Natural killer cell (primary cell): ENCODE results near the gene SNAPC3. TPM values are rescaled to one million over a fixed set of nuclear protein-coding genes. Genes with fewer than 3 reads are reported as not detected.
A peak's percentile ranks its signal among the peaks of the same experiment; 100 is the strongest.

Source experiments
- ATAC-seq, 3 donors: fragments of 150-1000 bp in 2 of 3; fragments of 200-7000 bp in 1 of 3; cut with Tn5 transposase; 1 replicate in 1 of 3; 2 replicates in 2 of 3; pipeline ENCODE4 v1.10.0; 2021; ENCODE audit warnings: mild to moderate bottlenecking in 2 of 3, moderate library complexity in 2 of 3
- DNase-seq, 2 donors: peaks; one replicate each; pipeline versions ENCODE4 v3.0.0 to v3.0.0-alpha.2; 2013 to 2021; ENCODE audit warnings: mixed read lengths in 1 of 2
- H3K27ac ChIP-seq: one replicate; pipeline ENCODE4 v1.5.1; 2013; ENCODE audit warnings: mild to moderate bottlenecking, low read length
- H3K27me3 ChIP-seq: one replicate; pipeline ENCODE4 v1.6.1; 2013; ENCODE audit warnings: low read length; ENCODE audit not compliant: control insufficient read depth, insufficient read depth
- H3K36me3 ChIP-seq: one replicate; pipeline ENCODE4 v1.6.1; 2013; ENCODE audit warnings: low read length; ENCODE audit not compliant: control insufficient read depth, insufficient read depth
- H3K4me1 ChIP-seq: one replicate; pipeline ENCODE4 v1.6.1; 2013; ENCODE audit warnings: low read length; ENCODE audit not compliant: control insufficient read depth, insufficient read depth
- H3K4me3 ChIP-seq: one replicate; pipeline ENCODE4 v1.5.1; 2013; ENCODE audit warnings: low read length
- H3K9me3 ChIP-seq: one replicate; pipeline ENCODE4 v1.6.1; 2013; ENCODE audit warnings: low read length; ENCODE audit not compliant: control insufficient read depth, insufficient read depth
- H3K27ac Mint-ChIP-seq, 2 donors: one replicate each; pipeline ENCODE4 v1.8.0; 2022; ENCODE audit warnings: mild to moderate bottlenecking in 2 of 2, mixed read lengths in 2 of 2, moderate library complexity in 1 of 2
- H3K27me3 Mint-ChIP-seq, 2 donors: one replicate each; pipeline ENCODE4 v1.8.0; 2022; ENCODE audit warnings: low read depth in 2 of 2, mixed read lengths in 2 of 2
- H3K36me3 Mint-ChIP-seq: one replicate; pipeline ENCODE4 v1.8.0; 2022; ENCODE audit warnings: mixed read lengths
- H3K4me1 Mint-ChIP-seq, 2 donors: one replicate each; pipeline ENCODE4 v1.8.0; 2022; ENCODE audit warnings: mixed read lengths in 2 of 2
- H3K4me3 Mint-ChIP-seq: one replicate; pipeline ENCODE4 v1.8.0; 2022; ENCODE audit warnings: mild to moderate bottlenecking, moderate library complexity, mixed read lengths
- H3K9me3 Mint-ChIP-seq, 2 donors: one replicate each; pipeline ENCODE4 v1.8.0; 2022; ENCODE audit warnings: mixed read lengths in 2 of 2
- CTCF ChIP-seq: fragments of 200-600 bp; IDR thresholded peaks from one replicate; pipeline ENCODE4 v1.8.0; 2022; ENCODE audit warnings: antibody characterized with exemption
- WGBS: methylation state at CpG from one replicate; pipeline ENCODE4 v1.1.7; 2013; ENCODE audit warnings: missing lambda C conversion rate; ENCODE audit not compliant: insufficient coverage; 5-methylcytosine and 5-hydroxymethylcytosine counted together
- intact Hi-C: fragments of 100-400 bp; cut with micrococcal nuclease; formaldehyde crosslinking; loops from one replicate; pipeline ENCODE4 v1.14.2; 2022
- total RNA-seq, 4 donors: library from RNA; stranded (reverse); fragments of 120-200 nt in 1 of 4; gene quantifications; one replicate each; pipeline versions ENCODE4 v1.2.3 to v1.2.4, GENCODE V29; 2013 to 2022

The SNAPC3 gene
- total RNA-seq, 3 donors from 2014 or later (not counting 1 experiment from before 2014, with no cell fraction given) = 18.5 to 22.2 (median 19.2) TPM

GRCh38 chr9:15498246-15498995, 75.7 kb downstream of the SNAPC3 start:
- no peak overlapping the region for H3K4me3 Mint-ChIP-seq
- Histone ChIP-seq H3K27me3 (no peaks in the 10 kb centered on the region), H3K36me3 (peaks cover 17% of the 10 kb centered on the region), H3K4me3 (no peak overlapping the region), H3K4me1 (no peaks in the 10 kb centered on the region), H3K27ac (no peak overlapping the region), H3K9me3 (no peaks in the 10 kb centered on the region)
- WGBS = 98% methylated on average over 9 of the region's 13 CpGs
- no peak for DNase-seq
- H3K27ac Mint-ChIP-seq = no peak overlapping the region
- H3K27me3 Mint-ChIP-seq = no peaks in the 10 kb centered on the region
- no peak for TF ChIP-seq CTCF
- no peak for ATAC-seq
- peaks cover 34 to 46% of the 10 kb centered on the region in 2 donors for H3K4me1 Mint-ChIP-seq
- H3K36me3 Mint-ChIP-seq = no peaks in the 10 kb centered on the region
- intact Hi-C loops = no loop called here
- no peaks in the 10 kb centered on the region for H3K9me3 Mint-ChIP-seq

- no peaks in the 10 kb centered on the region for H3K4me1 ChIP-seq
- H3K4me3 Mint-ChIP-seq = no peak overlapping the region
- H3K36me3 ChIP-seq = peaks cover 17% of the 10 kb centered on the region
- no peak overlapping the region for H3K27ac ChIP-seq
- ATAC-seq (no peak), DNase-seq (no peak)
- no peaks in the 10 kb centered on the region for H3K36me3 Mint-ChIP-seq
- H3K9me3 ChIP-seq = no peaks in the 10 kb centered on the region
- H3K27me3 ChIP-seq = no peaks in the 10 kb centered on the region
- intact Hi-C loops = no loop called here
- peaks cover 31 to 44% of the 10 kb centered on the region in 2 donors for H3K4me1 Mint-ChIP-seq
- TF ChIP-seq CTCF = no peak
- H3K27ac Mint-ChIP-seq = no peak overlapping the region
- H3K27me3 Mint-ChIP-seq = no peaks in the 10 kb centered on the region
- H3K9me3 Mint-ChIP-seq = no peaks in the 10 kb centered on the region
- no peak overlapping the region for H3K4me3 ChIP-seq
- 75% methylated on average over 2 of the region's 2 CpGs for WGBS
Measured at GRCh38 chr9:15499139-15499538, 76.5 kb downstream of the SNAPC3 start.

DNA sequence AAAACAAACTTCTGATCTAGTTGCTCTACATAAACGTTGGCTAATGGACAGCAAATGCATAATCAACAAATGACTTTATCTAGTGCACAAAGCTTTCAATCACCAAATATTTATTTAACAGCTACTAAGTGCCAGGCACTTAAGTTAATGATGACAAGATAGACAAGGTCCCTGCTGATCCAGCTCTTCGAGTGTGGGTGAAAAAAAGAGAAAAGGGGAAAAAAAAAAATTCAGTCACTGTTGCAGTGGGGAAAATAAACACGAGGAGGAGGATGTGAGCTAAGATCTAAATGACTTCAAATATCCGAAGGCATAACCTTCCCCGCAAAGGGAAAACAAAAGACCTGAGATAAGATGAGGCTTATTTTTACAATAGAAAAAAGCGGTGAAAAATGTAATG, 78.5 kb downstream of the SNAPC3 start:
- Mint-ChIP-seq H3K27ac (no peak overlapping the region), H3K27me3 (no peaks in the 10 kb centered on the region), H3K4me3 (no peak overlapping the region), H3K9me3 (no peaks in the 10 kb centered on the region), H3K36me3 (no peaks in the 10 kb centered on the region), H3K4me1 (peaks cover 29 to 42% of the 10 kb centered on the region in 2 donors)
- no peaks in the 10 kb centered on the region for H3K27me3 ChIP-seq
- TF ChIP-seq CTCF = no peak
- ATAC-seq (no peak), DNase-seq (peak in 1 of 2 donors; percentile 39)
- H3K27ac ChIP-seq = no peak overlapping the region
- H3K4me1 ChIP-seq = no peaks in the 10 kb centered on the region
- H3K4me3 ChIP-seq = no peak overlapping the region
- intact Hi-C loops = no loop called here
- H3K9me3 ChIP-seq = no peaks in the 10 kb centered on the region
- WGBS = 75% methylated on average over 6 of the region's 6 CpGs
- peaks cover 29% of the 10 kb centered on the region for H3K36me3 ChIP-seq

DNA sequence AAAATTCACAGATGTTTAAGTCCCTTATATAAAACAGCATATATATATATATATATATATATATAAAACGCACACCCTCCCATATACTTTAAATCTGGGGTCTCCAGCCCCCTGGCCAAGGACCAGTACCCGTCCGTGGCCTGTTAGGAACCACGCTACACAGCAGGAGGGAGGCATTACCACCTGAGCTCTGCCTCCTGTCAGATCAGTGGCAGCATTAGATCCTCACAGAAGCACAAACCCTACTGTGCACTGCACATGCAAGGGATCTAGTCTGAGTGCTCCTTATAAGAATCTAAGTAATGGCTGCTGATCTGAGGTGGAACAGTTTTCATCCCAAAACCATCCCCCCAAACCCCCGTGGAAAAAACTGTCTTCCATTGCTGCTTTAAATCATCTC, 79.1 kb downstream of the SNAPC3 start:
- Histone ChIP-seq H3K27me3 (no peaks in the 10 kb centered on the region), H3K9me3 (no peaks in the 10 kb centered on the region), H3K4me1 (no peaks in the 10 kb centered on the region), H3K27ac (no peak overlapping the region), H3K4me3 (no peak overlapping the region), H3K36me3 (peaks cover 32% of the 10 kb centered on the region)
- Mint-ChIP-seq H3K27me3 (no peaks in the 10 kb centered on the region), H3K27ac (no peak overlapping the region), H3K9me3 (no peaks in the 10 kb centered on the region), H3K36me3 (no peaks in the 10 kb centered on the region), H3K4me3 (no peak overlapping the region), H3K4me1 (peaks cover 32 to 42% of the 10 kb centered on the region in 2 donors)
- 94% methylated on average over 3 of the region's 5 CpGs for WGBS
- DNase-seq (no peak), ATAC-seq (no peak)
- intact Hi-C loops = no loop called here
- no peak for TF ChIP-seq CTCF
